Renal pelvis (tissue), 4 donors: ENCODE data around the gene FAM221B. TPM values are rescaled to one million over a fixed set of nuclear protein-coding genes. Genes with fewer than 3 reads are reported as not detected.

Experiments
- DNase-seq: peaks from one replicate; pipeline ENCODE4 v3.0.0-alpha.2; 2013
- polyA plus RNA-seq, 3 donors: library from polyadenylated mRNA; unstranded; fragments of 120-200 nt; gene quantifications; one replicate each; pipeline ENCODE4 v1.2.1, GENCODE V29; 2013; ENCODE audit not compliant: insufficient read length in 3 of 3

FAM221B gene
- polyA plus RNA-seq, 3 donors, result 0.09 to 0.41 (median 0.12) TPM

DNA sequence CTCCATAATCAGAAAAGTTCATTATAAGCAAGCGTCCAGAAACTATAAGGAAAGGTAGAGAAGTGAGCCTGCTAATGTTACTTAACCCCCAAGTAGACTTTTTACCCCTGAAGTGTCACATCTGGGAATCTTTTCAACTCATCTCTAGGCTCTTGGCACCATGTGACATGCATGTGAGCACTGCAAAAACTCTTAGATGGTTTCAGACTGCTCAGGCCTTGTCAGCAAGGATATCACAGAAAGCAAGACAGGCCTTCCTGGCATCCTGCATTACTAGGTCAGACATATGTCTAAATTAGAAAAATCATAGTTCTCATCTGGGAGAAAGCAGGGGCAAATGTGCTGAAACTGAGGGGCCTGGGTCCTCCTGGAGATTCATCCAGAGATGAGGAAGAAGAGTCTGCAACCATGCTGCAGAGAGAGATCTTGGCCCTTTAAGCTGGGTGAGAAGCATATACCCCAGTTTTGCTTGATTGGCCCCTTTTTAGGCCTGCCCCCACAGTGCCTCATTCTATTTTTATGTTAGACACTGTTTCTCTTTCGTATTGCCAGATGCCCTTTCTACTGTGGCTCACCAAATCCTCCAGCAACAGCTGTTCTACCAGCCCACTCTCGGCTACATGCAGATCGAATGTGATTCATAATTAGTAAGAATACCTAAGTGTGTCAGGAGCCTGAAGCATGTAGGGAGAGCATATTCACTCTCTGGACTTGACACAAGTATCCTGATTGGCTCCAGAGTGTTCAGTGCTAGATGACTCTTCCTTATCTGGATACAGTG is 19.4 kb upstream of the FAM221B start:
- DNase-seq, result no peak

DNA sequence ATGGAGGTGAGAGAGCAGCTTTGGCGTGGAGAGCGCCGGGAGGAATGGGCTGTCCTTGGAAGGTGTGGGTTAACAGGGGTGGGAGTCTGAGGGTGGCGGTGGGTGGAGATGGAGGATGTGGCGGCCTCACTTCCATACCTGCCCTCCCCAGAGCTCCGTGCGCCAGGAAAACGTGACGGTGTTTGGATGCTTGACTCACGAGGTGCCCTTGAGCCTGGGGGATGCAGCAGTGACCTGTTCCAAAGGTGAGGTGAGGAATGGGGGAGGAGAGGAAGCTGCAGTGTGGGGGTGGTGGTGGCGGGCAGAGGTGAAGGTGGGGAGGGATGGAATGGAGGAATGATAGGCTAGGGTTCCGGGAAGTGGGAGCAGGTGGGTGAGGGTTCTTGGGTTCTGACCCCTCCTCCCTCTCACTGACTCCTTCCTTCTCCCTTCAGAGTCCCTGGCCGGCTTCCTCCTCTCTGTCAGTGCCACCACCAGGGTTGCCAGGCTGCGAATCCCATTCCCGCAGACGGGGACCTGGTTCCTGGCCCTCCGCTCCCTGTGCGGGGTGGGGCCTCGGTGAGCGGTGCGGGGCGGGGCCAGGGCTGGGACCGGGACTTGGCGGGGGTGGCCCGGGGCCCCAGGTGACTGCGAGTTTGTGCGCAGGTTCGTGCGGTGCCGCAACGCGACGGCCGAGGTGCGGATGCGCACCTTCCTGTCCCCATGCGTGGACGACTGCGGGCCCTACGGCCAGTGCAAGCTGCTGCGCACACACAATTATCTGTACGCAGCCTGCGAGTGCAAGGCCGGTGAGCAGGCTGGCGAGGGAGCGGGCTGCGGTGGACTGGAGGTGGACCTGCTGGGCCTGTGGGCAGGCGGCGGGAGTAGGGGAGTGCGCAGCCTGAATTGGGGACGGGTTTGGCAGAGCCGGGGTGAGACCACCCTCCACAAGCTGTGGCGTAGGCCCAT is 17.6 kb upstream of the FAM221B start:
- no peak for DNase-seq

DNA sequence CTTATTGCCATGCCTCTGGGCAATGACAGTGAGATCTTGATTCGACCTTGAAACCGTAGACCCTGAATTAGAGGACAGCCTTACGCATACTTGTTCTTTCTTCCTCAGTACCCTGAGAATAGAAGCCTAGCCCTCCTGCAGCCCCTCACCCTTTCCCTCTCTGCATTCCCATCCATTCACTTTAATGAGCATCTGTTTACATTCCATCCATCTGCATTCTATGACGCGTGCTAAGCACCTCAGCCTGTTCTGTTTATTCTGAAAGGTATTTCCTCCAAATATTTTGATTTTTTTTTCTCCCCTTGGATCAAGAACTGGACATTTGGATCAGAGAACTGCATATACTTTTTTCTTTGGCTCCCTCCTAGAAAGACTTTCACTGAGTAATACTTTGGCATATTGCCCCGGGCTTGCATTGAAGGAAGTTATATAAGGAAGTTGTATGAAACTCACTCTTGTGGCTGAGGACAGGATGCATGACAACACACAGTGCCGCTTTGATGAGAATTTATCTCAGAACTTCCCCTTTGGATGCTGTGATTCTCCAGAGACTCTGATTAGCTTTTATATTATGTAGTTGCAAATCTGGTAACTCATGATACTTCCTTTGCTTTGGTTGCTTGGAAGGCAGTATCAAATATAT is 16.2 kb upstream of the FAM221B start:
- peak; percentile 60 for DNase-seq

DNA sequence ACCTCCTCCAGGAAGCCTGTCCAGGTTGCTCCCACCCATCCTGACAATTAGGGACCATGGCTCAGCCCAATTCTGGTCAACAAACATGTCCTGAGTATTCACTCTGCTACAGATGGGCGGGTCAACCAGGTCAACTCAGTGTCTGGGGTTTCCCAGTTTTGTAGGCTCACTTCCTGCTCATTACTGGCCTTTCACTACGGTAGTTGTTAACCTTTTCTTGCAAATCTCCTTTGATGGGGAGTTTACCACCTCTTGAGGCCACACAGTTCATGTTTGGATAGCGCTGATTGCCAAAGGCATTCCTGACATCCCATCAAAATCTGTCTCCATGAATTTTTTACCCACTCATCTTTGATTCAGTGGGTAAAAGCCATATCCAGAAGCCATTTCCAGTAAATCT is 14.3 kb upstream of the FAM221B start:
- no peak for DNase-seq

DNA sequence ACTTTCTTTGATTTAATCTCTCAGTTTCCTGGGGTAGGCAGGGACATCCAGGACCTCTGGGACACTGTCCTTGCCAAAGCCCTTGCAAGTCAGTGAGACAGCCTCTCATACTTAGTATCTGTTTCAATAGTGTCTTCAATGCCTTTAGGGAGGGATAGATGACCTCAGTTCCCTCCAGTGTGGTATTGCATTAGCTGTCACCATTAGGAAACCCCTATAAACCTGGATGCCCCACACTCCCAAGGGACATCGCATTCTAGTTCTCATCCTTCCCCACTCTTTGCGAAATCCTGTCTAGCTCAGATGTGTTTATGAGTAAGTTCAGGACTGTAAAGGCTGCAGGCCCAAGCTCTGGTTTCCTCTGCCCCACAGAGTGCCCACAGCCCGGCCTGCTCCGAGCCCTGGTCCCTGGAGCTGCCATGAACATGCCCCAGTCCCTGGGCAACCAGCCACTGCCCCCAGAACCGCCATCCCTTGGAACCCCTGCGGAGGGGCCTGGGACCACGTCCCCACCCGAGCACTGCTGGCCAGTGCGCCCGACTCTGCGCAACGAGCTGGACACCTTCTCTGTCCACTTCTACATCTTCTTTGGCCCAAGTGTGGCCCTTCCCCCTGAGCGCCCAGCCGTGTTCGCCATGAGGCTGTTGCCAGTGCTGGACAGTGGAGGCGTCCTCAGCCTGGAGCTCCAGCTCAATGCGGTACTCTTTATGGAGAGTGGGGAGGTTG is 13.7 kb upstream of the FAM221B start:
- no peak for DNase-seq

DNA sequence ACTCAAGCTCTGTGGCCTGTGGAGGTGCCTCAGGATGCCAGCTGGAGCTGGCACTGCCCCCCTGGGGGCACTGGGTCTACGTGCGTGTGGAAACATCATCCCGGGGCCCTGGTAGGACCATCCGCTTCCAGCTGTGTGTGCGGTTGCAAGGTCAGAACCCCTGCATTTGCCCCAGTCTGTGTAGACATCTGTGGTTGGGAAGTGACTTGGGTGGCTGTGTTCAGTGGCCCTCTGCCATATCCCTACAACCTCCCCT is 13.0 kb upstream of the FAM221B start:
- DNase-seq, result no peak

DNA sequence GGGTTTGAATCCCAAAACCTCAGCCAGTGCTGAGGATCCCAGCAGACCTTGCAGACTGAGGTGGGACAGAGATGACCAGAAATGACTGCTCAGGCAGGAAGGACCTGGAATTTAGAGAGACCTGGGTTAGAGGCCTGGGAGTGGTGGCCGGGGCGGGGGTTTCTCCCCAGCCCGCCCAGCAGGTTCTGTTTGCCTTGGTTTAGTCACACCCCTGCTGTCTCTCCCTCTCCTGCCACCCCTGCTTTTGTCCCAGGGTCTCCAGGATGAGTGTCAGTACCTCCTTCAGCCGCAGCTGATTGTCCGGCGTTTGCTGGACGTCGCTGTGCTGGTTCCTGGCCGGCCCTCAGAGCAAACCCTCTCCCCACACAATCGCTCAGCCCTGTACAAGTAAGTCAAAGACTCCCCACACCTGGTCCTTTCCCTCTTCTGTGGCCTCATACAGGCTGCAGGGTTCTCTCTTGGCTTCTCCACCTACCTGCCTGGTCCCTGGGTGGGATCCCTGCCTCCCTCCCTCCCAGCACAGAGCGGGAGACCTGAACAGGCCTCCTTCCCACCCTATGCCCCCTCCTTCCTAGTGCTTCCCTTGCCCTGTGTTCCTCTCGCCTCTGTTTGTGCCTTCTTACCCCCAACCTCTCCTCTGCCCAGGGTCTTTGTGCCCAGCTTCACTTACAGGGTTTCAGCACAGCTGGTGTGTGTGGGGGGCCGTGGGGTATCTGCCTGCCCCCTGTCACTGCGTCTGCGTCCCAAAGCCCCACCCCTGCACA is 12.5 kb upstream of the FAM221B start:
- DNase-seq, result no peak

DNA sequence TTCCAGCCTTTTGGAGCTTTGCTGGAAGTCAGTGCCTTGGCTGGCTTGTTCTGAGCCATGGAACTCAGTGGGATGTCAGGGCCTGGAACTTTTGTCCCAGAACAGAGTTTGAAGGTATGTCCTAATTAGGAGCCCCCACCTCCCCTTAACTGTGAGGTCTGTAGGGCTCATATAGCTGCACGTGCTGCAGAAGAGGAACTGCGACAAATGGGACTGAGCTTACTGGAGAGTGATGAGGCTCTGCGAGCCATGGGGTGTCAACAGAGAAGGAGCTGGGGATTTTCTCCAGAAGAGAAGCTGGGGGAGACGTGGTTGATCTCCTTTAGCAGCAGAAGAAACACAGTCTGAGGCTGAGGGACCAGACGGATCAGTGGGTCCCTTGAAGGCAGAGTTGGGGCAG is 11.4 kb upstream of the FAM221B start:
- no peak for DNase-seq

DNA sequence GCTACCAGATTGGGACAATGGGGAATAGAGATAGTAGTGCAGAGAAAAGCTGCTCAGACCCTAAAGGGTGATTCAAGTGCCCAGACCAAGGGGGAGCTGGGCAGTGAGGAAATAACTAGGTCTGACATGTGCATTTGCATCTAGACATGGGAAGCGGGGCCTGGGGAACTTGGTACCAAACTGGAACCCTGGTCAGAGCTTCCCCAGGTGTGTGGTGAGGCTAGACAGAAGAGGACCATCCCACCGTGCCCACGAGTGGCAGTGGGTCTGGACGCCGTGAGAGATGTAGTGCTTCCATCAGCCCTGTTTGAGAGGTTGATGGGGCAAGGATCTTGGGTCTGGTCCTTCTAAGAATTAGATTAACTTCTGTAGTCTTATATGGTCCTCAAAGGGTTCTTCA is 8.1 kb upstream of the FAM221B start:
- DNase-seq, result no peak

DNA sequence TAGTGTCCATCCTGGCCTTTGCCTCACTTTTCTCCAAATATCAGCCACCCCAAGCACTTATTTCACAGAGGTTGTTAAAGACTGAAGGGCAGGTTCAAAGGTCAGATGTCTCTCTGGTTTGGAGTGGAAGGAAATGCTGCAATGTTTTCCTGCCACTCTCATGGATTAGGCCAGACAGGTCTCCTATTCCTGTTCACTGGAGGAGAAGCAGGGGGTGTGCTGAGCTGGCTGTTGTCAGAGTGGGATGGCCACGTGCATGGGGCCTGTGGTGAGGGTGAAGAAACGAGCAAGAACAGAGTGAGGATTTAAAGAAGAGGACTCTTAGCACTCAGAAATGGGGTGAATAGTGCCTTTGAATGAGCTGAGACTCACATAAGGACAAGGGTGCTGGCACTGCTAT is 7.2 kb upstream of the FAM221B start:
- DNase-seq, result no peak

DNA sequence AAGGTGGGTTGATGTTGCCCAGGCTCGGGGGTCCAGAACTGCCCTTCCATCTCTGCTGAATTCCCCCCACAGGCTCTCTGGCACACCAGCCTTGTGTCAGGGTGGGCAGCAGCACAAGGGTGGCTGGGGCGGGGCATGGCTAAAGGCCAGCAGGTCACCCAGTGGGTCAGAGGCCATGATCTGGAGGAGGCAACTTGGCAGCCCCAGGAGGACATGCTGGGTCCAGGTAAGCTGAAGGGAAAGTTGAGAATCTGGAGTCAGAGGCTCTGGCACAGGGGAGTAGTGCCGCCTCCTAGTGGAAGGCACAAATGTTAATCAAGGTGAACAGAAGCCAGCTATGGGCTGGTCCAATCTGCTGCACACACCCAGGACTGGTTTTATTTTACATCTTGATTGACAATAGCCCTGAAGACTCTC is 6.7 kb upstream of the FAM221B start:
- no peak for DNase-seq

DNA sequence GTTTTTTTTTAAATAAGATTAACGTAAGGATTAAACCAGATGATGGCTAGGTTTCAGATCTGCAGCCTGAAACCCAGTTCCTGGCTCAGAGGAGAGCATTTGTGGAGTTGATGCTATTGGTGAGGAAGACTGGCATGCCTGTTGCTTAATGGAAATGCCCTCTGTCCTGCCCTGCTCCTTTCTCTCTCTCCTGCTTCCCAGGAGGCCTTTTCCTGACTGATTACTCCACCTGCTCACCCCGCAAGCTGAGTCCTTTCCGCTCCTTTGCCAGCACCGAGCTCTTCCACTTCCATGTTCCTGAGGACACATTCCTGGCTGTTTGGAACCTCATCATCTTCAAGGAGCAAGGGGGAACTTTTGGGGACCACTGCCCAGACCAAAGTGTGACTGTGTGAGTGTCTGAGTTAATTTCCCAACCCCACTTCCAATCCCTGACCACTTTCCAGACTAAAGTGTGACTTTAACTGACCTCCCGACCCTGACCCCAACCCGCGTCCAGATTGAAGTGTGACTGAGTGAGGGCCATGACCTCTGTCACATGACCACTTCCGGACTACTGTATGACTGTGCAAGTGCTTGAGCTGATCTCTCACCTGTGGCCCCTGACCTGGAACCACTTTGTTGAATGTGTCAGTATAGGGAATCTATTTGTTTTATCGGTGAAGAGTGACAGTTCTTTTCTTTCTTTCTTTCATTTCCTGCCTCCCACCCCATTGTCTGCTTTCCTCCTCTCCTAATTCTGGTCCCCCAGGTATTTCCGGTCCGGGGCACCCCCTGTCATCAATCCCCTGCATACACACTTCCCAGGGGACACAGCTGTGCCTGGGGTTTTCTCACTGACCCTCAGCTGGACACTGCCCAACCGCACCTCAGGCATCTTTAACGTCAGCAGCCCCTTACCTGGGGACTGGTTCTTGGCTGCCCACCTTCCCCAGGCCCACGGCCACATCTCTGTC is 6.0 kb upstream of the FAM221B start:
- DNase-seq, result no peak

DNA sequence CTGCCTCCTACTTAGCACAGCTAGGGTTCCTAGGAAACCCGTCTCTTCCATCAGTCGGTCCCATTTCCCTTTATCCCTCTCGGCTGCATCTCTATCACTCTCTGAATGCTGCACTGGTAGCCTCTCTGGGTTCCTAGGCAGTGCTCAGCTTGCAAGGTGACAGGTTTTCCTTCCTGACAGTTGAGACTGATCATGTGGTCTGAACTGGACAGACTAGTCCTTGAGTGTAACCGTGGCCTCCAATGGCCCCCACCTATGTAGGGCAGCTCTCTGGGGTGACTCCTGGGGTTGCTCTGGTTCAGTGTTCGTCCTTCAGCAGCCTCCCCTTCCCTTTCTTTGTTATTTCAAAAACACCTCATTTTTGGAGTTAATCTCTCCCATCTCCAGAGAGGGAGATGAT is 4.3 kb upstream of the FAM221B start:
- DNase-seq, result no peak

DNA sequence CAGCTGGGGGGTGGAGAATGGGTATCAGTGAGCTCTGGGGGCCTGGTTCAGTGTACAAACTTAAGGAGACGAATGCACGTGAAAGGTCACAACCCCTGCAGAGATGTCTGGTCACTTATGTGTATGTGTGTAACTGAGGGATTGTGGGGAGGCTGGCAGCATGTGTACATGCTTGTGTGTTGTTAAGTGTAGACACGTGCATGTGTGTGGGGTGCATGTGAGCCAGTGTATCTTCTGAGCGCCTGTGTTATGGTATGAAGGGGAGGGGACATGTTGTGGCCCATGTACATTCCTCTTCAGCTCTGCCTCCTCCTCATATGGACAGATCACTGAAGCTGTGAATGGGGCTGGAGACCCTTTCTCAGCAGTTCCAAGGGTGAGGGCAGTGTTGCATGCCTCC is 2.5 kb upstream of the FAM221B start:
- no peak for DNase-seq

DNA sequence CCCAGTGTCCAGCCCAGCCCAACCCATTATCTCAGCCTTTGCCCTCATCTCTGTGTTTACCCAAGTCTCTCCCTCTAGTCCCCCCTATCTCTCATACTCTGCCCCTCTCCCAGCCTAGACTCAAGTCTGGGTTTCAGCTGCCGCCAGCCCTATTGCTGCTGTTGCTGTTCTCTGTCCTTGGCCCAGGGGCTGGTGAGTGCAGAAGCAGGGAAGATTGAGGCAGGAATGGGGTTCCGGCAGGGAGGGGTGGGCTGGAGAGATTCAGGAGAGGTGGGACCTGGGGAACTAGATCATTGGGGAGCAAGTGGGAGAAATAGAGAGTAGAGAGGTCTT is 1.2 kb upstream of the FAM221B start:
- DNase-seq, result no peak

DNA sequence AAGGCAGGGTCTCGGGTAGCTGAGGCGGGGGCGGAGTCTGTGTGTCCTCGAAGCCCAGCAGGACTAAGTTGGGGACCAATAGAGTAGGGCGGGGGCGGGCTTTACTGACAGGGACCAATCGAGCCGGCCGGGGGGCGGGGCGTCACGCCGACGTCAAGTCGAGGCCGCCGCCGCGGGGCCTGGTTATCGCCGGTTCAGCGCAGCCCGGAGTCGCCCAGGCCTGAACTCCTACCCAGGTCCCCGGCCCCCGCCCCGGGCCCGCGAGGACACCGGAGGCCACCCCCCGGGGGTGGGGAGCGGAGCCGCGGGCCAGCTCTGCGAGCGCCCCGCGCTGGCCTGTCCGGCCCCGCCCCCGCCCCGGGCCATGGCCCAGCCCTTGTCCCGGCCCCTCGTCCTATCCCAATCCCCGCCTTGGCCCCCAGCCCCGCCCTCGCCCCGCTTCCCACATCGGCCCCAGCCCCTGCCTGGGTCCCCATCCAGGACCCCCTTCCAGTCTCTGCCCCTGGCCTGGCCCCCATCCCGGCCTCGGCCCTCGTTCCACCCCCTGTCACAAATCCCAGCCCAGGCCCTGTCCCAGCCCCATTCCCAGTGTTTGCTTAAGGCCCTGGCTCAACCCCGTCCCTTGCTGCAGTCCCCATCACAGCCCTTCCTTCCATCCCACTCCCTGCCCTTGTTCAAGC is 692 bp upstream of the FAM221B start, which contains the start of gene TMEM8B:
TSS of gene TMEM8B (plus strand) at position 145 of the 680 bp plus-strand sequence. CDS start at position 365, 220 bp downstream.
- peak; percentile 97 for DNase-seq

DNA sequence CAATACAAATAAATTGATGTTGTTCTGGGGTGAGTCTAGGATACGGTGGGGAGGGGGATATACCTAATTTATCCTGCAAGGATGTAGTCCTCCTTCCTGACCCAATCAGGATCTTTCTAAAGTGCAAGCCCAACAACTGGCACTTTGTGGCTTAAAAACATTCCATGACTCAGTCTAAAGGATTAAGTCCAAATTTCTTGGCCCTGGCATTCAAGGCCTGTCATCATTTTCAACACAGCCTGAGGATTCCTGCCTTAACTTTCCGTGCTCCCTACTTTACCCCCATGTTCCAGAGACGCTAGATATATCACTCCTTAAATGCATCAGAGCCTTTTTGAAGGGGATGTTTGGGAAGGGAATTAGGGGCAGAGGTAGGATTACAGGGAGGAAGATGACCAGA is 1.0 kb downstream of the FAM221B start:
- DNase-seq, result no peak

DNA sequence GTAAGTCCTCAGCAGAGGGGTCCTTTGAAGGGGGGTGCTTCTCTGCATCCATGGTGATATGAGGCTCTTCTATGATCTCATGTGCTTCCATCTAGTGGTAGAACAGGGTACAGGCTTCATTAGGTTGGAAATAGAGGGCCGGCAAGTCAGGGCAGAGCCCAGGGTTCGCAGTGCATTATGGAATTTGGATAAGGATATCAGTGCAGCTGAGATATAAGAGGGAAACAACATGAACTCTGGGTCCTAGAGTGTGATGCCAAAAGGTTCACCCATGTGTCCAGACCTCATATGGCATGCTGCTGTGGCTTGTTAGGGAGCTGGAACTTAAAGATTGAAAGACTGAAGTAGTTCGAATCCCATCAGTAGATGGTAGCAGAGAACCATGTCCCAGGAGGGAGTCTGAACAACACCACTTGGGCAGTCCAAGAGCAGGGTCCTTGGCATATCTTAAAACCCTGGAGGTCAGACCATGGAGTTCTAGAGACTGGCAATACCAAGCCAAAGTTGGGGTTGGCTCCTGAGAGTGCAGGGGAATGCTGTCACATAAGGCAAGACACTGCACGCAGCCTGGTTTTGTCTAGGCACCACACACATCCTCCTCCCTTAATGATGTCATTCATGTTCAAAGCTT is 2.3 kb downstream of the FAM221B start:
- DNase-seq, result peak; percentile 60

DNA sequence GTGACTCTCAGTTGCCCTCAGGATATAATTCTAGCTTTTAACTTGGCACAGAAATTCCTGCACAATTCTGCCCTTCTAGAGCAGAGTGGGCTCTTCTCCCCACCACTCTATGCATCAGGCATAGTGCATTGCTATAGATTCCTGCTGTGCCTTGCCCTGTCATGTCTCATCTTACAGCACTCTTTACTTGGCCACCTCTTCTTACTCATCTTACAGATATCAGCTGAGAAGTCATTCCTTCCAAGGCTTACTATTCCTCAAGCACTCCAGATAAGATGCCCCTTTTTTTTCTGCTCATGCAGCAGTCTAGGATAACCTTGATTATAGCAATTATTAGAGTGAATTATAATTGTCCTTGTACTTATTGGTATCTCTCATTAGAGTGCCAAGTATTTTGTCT is 5.6 kb downstream of the FAM221B start:
- DNase-seq, result no peak
